GM19099 (cell line): ENCODE results near the gene CEACAM20.

Experiments
- POLR2A ChIP-seq: IDR thresholded peaks from 3 replicates; pipeline ENCODE4 v1.6.1; 2011; ENCODE audit warnings: low read depth; ENCODE audit not compliant: insufficient read length; ENCODE audit errors: extremely low read depth

The CEACAM20 gene

GRCh38 chr19:44517146-44517545 is 12.3 kb downstream of the CEACAM20 start:
- no peak for TF ChIP-seq POLR2A

- no peak for TF ChIP-seq POLR2A
Observed at GRCh38 chr19:44515907-44516306, 13.6 kb downstream of the CEACAM20 start.

GRCh38 chr19:44515031-44515430 is 14.4 kb downstream of the CEACAM20 start:
- TF ChIP-seq POLR2A, result no peak

GRCh38 chr19:44512326-44513298 is 16.9 kb downstream of the CEACAM20 start:
- TF ChIP-seq POLR2A, result no peak

DNA sequence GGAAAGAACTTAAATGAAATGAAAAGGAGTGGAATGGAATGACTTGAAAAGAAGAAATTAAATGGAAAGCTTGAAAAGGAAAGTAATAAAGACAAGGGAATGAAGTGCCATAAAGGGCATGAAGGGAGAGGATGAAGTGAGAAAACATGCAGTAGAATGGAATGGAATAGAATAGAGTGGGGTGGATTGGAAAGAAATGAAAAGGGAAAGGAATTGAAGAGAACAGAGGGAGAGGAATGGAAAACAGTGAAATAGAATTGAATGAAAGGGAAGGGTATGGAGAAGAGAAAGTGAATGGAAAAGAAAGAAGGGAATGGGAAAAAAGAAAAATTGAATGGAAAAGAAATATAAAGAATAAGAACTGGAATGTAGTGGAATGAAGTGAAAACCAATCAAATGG is 20.0 kb downstream of the CEACAM20 start:
- TF ChIP-seq POLR2A, result no peak

- TF ChIP-seq POLR2A, result peak; percentile 81
Observed at GRCh38 chr19:44499962-44500949, 29.2 kb downstream of the CEACAM20 start, which contains the start of gene ZNF180. Gene ZNF180, minus strand, starts transcription at chr19:44500522. Its CDS starts 3,188 bp downstream, at chr19:44497334.

- no peak for TF ChIP-seq POLR2A
Observed at GRCh38 chr19:44499559-44499958, 29.9 kb downstream of the CEACAM20 start.

- TF ChIP-seq POLR2A, result no peak
Observed at GRCh38 chr19:44498988-44499387, 30.5 kb downstream of the CEACAM20 start.

DNA sequence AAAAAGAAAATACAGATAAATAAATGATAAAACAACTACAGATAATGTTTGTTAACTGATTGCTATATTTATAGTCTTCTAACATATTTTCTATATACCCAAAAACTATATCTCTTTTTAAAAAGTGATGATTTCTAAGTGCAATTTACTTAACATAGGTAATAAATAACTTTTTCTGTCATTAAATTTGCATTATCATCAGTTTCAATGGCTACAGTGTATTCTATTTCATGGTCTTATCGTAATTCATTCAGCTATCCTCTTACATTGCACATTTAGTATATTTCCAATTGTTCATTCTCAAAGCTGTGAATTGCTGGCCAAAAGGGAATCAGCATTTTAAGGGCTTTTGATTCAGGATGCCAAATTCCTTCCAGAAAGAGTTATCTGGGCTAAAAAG is 32.8 kb downstream of the CEACAM20 start:
- TF ChIP-seq POLR2A, result no peak

DNA sequence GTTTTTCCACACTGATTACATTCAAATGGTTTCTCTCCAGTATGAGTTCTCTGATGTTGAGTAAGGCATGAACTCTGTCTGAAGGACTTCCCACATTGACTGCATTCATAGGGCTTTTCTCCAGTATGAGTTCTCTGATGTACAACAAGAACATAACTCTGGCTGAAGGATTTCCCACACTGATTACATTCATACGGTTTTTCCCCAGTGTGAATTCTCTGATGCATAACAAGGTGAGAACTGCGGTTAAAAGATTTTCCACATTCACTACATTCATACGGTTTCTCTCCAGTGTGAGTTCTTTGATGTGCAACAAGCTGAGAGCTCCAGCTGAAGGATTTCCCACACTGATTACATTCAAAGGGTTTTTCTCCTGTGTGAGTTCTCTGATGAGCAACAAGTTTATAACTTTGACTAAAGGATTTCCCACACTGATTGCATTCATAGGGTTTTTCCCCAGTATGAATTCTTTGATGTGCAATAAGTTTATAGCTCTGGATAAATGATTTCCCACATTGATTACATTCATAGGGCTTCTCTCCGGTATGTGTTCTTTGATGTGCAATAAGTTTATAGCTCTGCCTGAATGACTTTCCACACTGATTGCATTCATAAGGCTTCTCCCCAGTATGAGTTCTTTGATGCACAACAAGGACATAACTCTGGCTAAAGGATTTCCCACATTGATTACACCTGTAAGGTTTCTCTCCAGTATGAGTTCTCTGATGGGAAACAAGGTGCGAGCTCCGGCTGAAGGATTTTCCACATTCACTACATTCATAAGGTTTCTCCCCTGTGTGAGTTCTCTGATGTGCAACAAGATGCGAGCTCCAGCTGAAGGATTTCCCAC is 52.7 kb downstream of the CEACAM20 start:
- no peak for TF ChIP-seq POLR2A
